Measurements from ENCODE around the gene PTGR3. TPM values are rescaled to one million over a fixed set of nuclear protein-coding genes. Genes with fewer than 3 reads are reported as not detected.
A peak's percentile ranks its signal among the peaks of the same experiment; 100 is the strongest.

PTGR3 gene
- total RNA-seq, 3 donors from 2014 or later (not counting 1 experiment from before 2014, with no cell fraction given) = 27.4 to 29.4 (median 28.5) TPM

DNA sequence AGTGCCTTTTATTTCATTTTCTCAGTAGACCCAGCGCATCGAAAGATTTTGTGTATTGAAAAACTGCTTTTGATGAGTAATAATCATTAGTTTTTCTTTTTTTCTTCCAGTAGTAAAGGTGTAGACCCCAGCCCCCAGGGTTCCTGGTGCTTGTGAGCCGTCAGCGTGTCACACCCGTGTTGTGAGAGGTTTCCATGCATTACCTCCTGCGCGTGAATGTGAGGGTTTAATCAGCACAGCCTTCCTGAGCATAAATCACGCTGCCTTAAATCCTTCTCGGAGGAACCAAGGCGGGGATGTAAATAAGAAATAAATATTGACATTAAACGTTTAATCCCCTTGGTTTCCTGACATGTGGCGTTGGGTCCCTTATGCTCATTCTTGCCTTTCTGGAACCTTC lies 26.0 kb upstream of the PTGR3 start:
- no peaks in the 10 kb centered on the region for H3K27me3 Mint-ChIP-seq (ENCODE audit: low read depth in 2 of 2)
- ATAC-seq (no peak), DNase-seq (no peak)
- H3K27ac ChIP-seq (ENCODE audit: low read length) = no peak overlapping the region
- no peaks in the 10 kb centered on the region for H3K27me3 ChIP-seq (ENCODE audit: control insufficient read depth, insufficient read depth, low read length)
- intact Hi-C loops (cut with micrococcal nuclease) = no loop called here
- no peak overlapping the region for H3K4me3 ChIP-seq (ENCODE audit: low read length)
- no peaks in the 10 kb centered on the region for H3K9me3 Mint-ChIP-seq
- peaks cover 22% of the 10 kb centered on the region for H3K4me1 ChIP-seq (ENCODE audit: control insufficient read depth, insufficient read depth, low read length)
- peaks cover 11 to 41% of the 10 kb centered on the region in 2 donors for H3K4me1 Mint-ChIP-seq
- no peaks in the 10 kb centered on the region for H3K9me3 ChIP-seq (ENCODE audit: control insufficient read depth, insufficient read depth, low read length)
- H3K36me3 ChIP-seq (ENCODE audit: control insufficient read depth, insufficient read depth, low read length) = peaks cover 2% of the 10 kb centered on the region
- WGBS (ENCODE audit: insufficient coverage) = 99% methylated on average over 12 of the region's 12 CpGs
- TF ChIP-seq, protein P1, sequence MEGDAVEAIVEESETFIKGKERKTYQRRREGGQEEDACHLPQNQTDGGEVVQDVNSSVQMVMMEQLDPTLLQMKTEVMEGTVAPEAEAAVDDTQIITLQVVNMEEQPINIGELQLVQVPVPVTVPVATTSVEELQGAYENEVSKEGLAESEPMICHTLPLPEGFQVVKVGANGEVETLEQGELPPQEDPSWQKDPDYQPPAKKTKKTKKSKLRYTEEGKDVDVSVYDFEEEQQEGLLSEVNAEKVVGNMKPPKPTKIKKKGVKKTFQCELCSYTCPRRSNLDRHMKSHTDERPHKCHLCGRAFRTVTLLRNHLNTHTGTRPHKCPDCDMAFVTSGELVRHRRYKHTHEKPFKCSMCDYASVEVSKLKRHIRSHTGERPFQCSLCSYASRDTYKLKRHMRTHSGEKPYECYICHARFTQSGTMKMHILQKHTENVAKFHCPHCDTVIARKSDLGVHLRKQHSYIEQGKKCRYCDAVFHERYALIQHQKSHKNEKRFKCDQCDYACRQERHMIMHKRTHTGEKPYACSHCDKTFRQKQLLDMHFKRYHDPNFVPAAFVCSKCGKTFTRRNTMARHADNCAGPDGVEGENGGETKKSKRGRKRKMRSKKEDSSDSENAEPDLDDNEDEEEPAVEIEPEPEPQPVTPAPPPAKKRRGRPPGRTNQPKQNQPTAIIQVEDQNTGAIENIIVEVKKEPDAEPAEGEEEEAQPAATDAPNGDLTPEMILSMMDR (IDR thresholded peaks at IDR 0.05) = no peak
- no peak overlapping the region for H3K27ac Mint-ChIP-seq
- no peak overlapping the region for H3K4me3 Mint-ChIP-seq
- H3K36me3 Mint-ChIP-seq = no peaks in the 10 kb centered on the region

DNA sequence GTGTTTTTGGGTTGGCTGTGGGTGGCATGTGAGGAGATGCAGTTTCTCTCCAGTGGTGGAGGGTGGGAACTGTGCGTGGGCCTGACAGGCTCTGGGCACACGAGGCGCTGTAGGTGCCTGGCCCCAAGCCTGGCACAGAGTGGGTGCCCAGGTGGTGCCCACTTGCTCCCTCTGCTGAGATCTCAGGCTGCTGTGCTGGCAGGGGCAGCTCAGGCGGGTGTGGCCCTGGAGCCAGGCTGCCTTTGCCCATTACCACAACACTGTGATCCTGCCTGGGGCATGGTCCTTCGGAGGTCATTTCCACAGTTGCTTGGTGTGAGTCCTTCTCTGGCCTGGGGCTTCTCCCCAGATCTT lies 22.1 kb upstream of the PTGR3 start:
- H3K36me3 Mint-ChIP-seq = no peaks in the 10 kb centered on the region
- peak in 1 of 2 donors; percentile 22 for DNase-seq
- Histone ChIP-seq H3K36me3 (ENCODE audit: control insufficient read depth, insufficient read depth, low read length) (peaks cover 2% of the 10 kb centered on the region), H3K9me3 (ENCODE audit: control insufficient read depth, insufficient read depth, low read length) (no peaks in the 10 kb centered on the region), H3K4me1 (ENCODE audit: control insufficient read depth, insufficient read depth, low read length) (peaks cover 49% of the 10 kb centered on the region), H3K27me3 (ENCODE audit: control insufficient read depth, insufficient read depth, low read length) (no peaks in the 10 kb centered on the region), H3K27ac (ENCODE audit: low read length) (no peak overlapping the region), H3K4me3 (ENCODE audit: low read length) (no peak overlapping the region)
- peak overlapping the region in 1 of 2 donors; percentile 88 for H3K27ac Mint-ChIP-seq
- H3K4me3 Mint-ChIP-seq = no peak overlapping the region
- TF ChIP-seq, protein P1 (IDR thresholded peaks at IDR 0.05) = no peak
- no peaks in the 10 kb centered on the region for H3K27me3 Mint-ChIP-seq (ENCODE audit: low read depth in 2 of 2)
- H3K4me1 Mint-ChIP-seq = peaks cover 50 to 68% of the 10 kb centered on the region in 2 donors
- no peak for ATAC-seq
- WGBS (ENCODE audit: insufficient coverage) = 94% methylated on average over 5 of the region's 5 CpGs
- no peaks in the 10 kb centered on the region for H3K9me3 Mint-ChIP-seq
- intact Hi-C loops (cut with micrococcal nuclease) = no loop called here

DNA sequence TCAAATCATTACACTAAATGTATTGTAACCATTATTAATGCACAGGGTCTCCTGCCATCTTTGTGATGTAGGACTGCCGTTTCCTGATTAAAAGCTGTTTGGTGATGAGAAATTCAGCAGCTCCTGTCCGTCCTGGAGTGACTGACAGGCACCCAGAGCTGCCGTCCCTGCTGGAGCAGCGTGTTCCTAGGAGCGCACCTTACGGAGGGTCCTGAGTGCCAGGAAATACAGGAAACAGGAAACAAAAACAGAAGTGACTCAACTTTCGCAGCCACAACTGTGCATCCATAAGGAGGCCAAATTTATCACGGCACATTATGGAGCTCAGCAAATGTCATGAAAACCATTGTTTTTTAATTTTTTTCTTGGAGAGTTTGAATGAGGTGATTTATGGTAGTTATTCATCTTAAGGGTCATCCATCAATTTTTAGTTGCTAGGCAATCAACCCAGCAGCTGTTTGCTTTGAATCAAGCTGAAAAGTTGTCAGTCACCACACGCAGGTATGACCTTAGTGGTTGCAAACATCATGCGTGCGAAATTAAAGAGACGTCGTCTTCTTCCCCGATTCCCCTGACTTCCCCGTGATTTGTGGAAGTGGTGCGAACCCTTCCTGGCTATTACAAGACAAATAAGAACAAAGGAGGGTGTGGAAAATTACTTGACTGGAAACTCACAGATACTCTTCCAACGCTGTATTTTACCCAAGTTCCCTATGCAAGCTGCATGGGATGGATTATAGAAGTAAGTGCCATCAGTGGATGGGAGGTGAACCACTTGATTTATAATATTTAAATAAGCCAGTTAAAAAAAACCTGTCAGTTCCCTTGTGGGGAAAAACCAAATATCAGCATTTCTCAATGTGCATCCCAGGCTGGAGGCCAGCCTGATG lies 21.5 kb upstream of the PTGR3 start:
- Histone ChIP-seq H3K4me3 (ENCODE audit: low read length) (no peak overlapping the region), H3K27ac (ENCODE audit: low read length) (no peak overlapping the region), H3K4me1 (ENCODE audit: control insufficient read depth, insufficient read depth, low read length) (peaks cover 45% of the 10 kb centered on the region), H3K9me3 (ENCODE audit: control insufficient read depth, insufficient read depth, low read length) (no peaks in the 10 kb centered on the region), H3K27me3 (ENCODE audit: control insufficient read depth, insufficient read depth, low read length) (no peaks in the 10 kb centered on the region), H3K36me3 (ENCODE audit: control insufficient read depth, insufficient read depth, low read length) (no peaks in the 10 kb centered on the region)
- DNase-seq = no peak
- WGBS (ENCODE audit: insufficient coverage) = 93% methylated on average over 16 of the region's 17 CpGs
- TF ChIP-seq, protein P1 (IDR thresholded peaks at IDR 0.05) = no peak
- peaks cover 50 to 62% of the 10 kb centered on the region in 2 donors for H3K4me1 Mint-ChIP-seq
- no peaks in the 10 kb centered on the region for H3K27me3 Mint-ChIP-seq (ENCODE audit: low read depth in 2 of 2)
- H3K4me3 Mint-ChIP-seq = no peak overlapping the region
- no peak for ATAC-seq
- intact Hi-C loops (cut with micrococcal nuclease) = no loop called here
- H3K36me3 Mint-ChIP-seq = no peaks in the 10 kb centered on the region
- no peaks in the 10 kb centered on the region for H3K9me3 Mint-ChIP-seq
- peak overlapping the region; percentile 67 to 88 for H3K27ac Mint-ChIP-seq
